Keratinocyte (primary cell): ENCODE data around the gene MAP3K20.

Source experiments
- EZH2 ChIP-seq: IDR thresholded peaks from one replicate; pipeline ENCODE4 v1.6.1; 2012; ENCODE audit warnings: inconsistent platforms, mild to moderate bottlenecking, low read length, moderate library complexity
- TF ChIP-seq, protein P1 (sequence below), 3 experiments: IDR thresholded peaks in 1 of 3; conservative IDR thresholded peaks in 1 of 3; optimal IDR thresholded peaks in 1 of 3; 2 replicates in 2 of 3; 3 replicates in 1 of 3; pipeline versions ENCODE3 to v1.5.1; 2011; ENCODE audit warnings: low read length in 3 of 3, mild to moderate bottlenecking in 3 of 3, moderate library complexity in 2 of 3, control low read depth in 1 of 3, inconsistent platforms in 1 of 3; ENCODE audit not compliant: insufficient read depth in 2 of 3; ENCODE audit errors: extremely low read depth in 1 of 3

DNA sequence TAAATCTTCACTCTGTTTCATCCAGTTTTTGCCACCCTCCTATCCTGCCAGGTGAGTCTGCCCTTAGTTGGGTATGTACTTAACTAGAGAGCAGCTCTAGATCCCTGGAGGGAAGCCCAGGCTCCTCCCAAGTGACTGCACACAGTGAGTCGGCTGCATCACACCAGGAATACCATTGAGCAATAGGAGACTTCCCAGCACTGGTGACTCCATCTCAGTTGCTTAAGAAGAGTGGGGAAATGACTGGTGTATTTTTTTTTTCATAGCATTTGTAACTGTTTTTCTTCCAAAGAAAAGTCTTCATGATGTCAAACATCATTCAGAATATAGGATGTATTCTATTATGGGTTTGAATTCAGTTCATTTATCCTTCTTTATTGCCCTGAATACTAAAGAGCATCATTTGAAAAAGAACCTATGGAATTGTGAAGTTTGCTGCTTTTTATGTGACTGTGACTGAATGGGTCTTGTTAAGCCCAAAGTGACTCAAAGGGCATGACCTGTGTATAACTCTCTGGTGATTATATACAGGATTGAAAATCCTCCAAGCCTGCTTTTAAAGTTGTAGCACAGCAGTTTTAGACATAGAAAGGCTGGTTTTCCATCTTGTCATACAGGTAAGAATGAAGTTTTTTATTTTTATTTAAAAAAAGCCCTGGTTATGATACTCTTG, 84.3 kb downstream of the MAP3K20 start:
- TF ChIP-seq, protein P1, sequence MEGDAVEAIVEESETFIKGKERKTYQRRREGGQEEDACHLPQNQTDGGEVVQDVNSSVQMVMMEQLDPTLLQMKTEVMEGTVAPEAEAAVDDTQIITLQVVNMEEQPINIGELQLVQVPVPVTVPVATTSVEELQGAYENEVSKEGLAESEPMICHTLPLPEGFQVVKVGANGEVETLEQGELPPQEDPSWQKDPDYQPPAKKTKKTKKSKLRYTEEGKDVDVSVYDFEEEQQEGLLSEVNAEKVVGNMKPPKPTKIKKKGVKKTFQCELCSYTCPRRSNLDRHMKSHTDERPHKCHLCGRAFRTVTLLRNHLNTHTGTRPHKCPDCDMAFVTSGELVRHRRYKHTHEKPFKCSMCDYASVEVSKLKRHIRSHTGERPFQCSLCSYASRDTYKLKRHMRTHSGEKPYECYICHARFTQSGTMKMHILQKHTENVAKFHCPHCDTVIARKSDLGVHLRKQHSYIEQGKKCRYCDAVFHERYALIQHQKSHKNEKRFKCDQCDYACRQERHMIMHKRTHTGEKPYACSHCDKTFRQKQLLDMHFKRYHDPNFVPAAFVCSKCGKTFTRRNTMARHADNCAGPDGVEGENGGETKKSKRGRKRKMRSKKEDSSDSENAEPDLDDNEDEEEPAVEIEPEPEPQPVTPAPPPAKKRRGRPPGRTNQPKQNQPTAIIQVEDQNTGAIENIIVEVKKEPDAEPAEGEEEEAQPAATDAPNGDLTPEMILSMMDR (optimal IDR thresholded peaks at IDR 0.05 in 1 of 3, IDR thresholded peaks at IDR 0.05 in 1 of 3, conservative IDR thresholded peaks at IDR 0.05 in 1 of 3; ENCODE audit: extremely low read depth in 1 of 3, insufficient read depth in 2 of 3, low read length in 3 of 3): no peak
- no peak for TF ChIP-seq EZH2
